Measurements from ENCODE around the gene BRAF.

- TF ChIP-seq CTCF (tag by site-specific recombination; IDR thresholded peaks at IDR 0.05), result no peak
- no peak for TF ChIP-seq KLF9 (tag by site-specific recombination; IDR thresholded peaks at IDR 0.05; ENCODE audit: low read depth)
- no peak for TF ChIP-seq ZBTB8A (tag by site-specific recombination; IDR thresholded peaks at IDR 0.05)
- TF ChIP-seq ZNF184 (tag by site-specific recombination; IDR thresholded peaks at IDR 0.05), result no peak
- no peak for TF ChIP-seq SCRT1 (tag by site-specific recombination; IDR thresholded peaks at IDR 0.05; ENCODE audit: borderline replicate concordance)
These were observed 13.0 kb downstream of the BRAF start for GRCh38 chr7:140911746-140912145.

Measured in HEK293 (cell line).